Activated naive CD8-positive, alpha-beta T cell (primary cell): Measurements from ENCODE around the gene BRMS1.
"Not testable (repeated sequence)": the region's sequence is repeated elsewhere in the genome, so short reads cannot be mapped to it uniquely, and the experiment has no call there.

Source experiments
- H3K27ac Mint-ChIP-seq: one replicate; pipeline ENCODE4 v1.8.0; 2021; ENCODE audit warnings: mixed read lengths
- H3K27me3 Mint-ChIP-seq: one replicate; pipeline ENCODE4 v1.8.0; 2021; ENCODE audit warnings: mixed read lengths
- H3K36me3 Mint-ChIP-seq: one replicate; pipeline ENCODE4 v1.8.0; 2021; ENCODE audit warnings: mixed read lengths
- H3K4me1 Mint-ChIP-seq: one replicate; pipeline ENCODE4 v1.8.0; 2021; ENCODE audit warnings: low read depth, mixed read lengths
- H3K4me3 Mint-ChIP-seq: one replicate; pipeline ENCODE4 v1.8.0; 2021; ENCODE audit warnings: mild to moderate bottlenecking, mixed read lengths
- H3K9me3 Mint-ChIP-seq: one replicate; pipeline ENCODE4 v1.8.0; 2021; ENCODE audit warnings: low read depth, mixed read lengths

Gene BRMS1

GRCh38 chr11:66344550-66345315 lies at the start of gene BRMS1:
Gene BRMS1, minus strand, starts transcription at chr11:66345104. Its CDS starts 2,870 bp downstream, at chr11:66342234.
- H3K4me1 Mint-ChIP-seq, result peaks cover 43% of the 10 kb centered on the region
- H3K4me3 Mint-ChIP-seq, result peak within 1 kb of the TSS; percentile 91
- peaks cover 5% of the 10 kb centered on the region for H3K36me3 Mint-ChIP-seq
- H3K27me3 Mint-ChIP-seq, result no peaks in the 10 kb centered on the region
- peak within 1 kb of the TSS; percentile 91 for H3K27ac Mint-ChIP-seq
- no peaks in the 10 kb centered on the region for H3K9me3 Mint-ChIP-seq

- Mint-ChIP-seq H3K4me1 (peaks cover 1% of the 10 kb centered on the region), H3K36me3 (no peaks in the 10 kb centered on the region), H3K4me3 (no peak overlapping the region), H3K27ac (no peak overlapping the region), H3K9me3 (no peaks in the 10 kb centered on the region), H3K27me3 (peaks cover 4% of the 10 kb centered on the region)
These were observed 49.0 kb upstream of the BRMS1 start for GRCh38 chr11:66393954-66394353.

GRCh38 chr11:66391322-66391721 lies 46.4 kb upstream of the BRMS1 start:
- Mint-ChIP-seq H3K36me3 (no peaks in the 10 kb centered on the region), H3K27ac (no peak overlapping the region), H3K27me3 (peaks cover 4% of the 10 kb centered on the region), H3K4me1 (peaks cover 5% of the 10 kb centered on the region), H3K9me3 (no peaks in the 10 kb centered on the region), H3K4me3 (no peak overlapping the region)

GRCh38 chr11:66388780-66389386 lies 44.0 kb upstream of the BRMS1 start:
- H3K36me3 Mint-ChIP-seq, result no peaks in the 10 kb centered on the region
- H3K27me3 Mint-ChIP-seq, result peaks cover 2% of the 10 kb centered on the region
- no peak overlapping the region for H3K27ac Mint-ChIP-seq
- H3K4me3 Mint-ChIP-seq, result no peak overlapping the region
- peaks cover 8% of the 10 kb centered on the region for H3K4me1 Mint-ChIP-seq
- H3K9me3 Mint-ChIP-seq, result no peaks in the 10 kb centered on the region

- Mint-ChIP-seq H3K36me3 (no peaks in the 10 kb centered on the region), H3K4me1 (peaks cover 7% of the 10 kb centered on the region), H3K9me3 (no peaks in the 10 kb centered on the region), H3K27me3 (peaks cover 2% of the 10 kb centered on the region), H3K27ac (no peak overlapping the region), H3K4me3 (peak overlapping the region; percentile 49)
These were observed 41.5 kb upstream of the BRMS1 start for GRCh38 chr11:66386171-66387069.

- H3K27ac Mint-ChIP-seq, H3K4me1 Mint-ChIP-seq, H3K36me3 Mint-ChIP-seq, H3K27me3 Mint-ChIP-seq, H3K9me3 Mint-ChIP-seq, H3K4me3 Mint-ChIP-seq: not testable (repeated sequence)
These were observed 39.4 kb upstream of the BRMS1 start for GRCh38 chr11:66384316-66384715.

- H3K27me3 Mint-ChIP-seq, H3K9me3 Mint-ChIP-seq, H3K4me1 Mint-ChIP-seq, H3K27ac Mint-ChIP-seq, H3K36me3 Mint-ChIP-seq, H3K4me3 Mint-ChIP-seq: not testable (repeated sequence)
These were observed 35.4 kb upstream of the BRMS1 start for GRCh38 chr11:66380264-66380663.

- peaks cover 11% of the 10 kb centered on the region for H3K4me1 Mint-ChIP-seq
- H3K27ac Mint-ChIP-seq, H3K27me3 Mint-ChIP-seq, H3K9me3 Mint-ChIP-seq, H3K36me3 Mint-ChIP-seq: not testable (repeated sequence)
- peak overlapping the region; percentile 38 for H3K4me3 Mint-ChIP-seq
These were observed 28.9 kb upstream of the BRMS1 start for GRCh38 chr11:66373690-66374287.

GRCh38 chr11:66373265-66373664 lies 28.4 kb upstream of the BRMS1 start:
- H3K4me3 Mint-ChIP-seq, result peak overlapping the region; percentile 38
- H3K4me1 Mint-ChIP-seq, result peaks cover 11% of the 10 kb centered on the region
- H3K27me3 Mint-ChIP-seq, result peaks cover 2% of the 10 kb centered on the region

GRCh38 chr11:66371627-66372415 lies 26.9 kb upstream of the BRMS1 start, which contains the start of gene SLC29A2:
Gene SLC29A2, minus strand, starts transcription at chr11:66371760. Its CDS starts 169 bp downstream, at chr11:66371591.
- peak within 1 kb of the TSS; percentile 90 for H3K4me3 Mint-ChIP-seq
- H3K27me3 Mint-ChIP-seq, result no peaks in the 10 kb centered on the region
- no peaks in the 10 kb centered on the region for H3K36me3 Mint-ChIP-seq
- peak within 1 kb of the TSS; percentile 84 for H3K27ac Mint-ChIP-seq
- no peaks in the 10 kb centered on the region for H3K9me3 Mint-ChIP-seq
- H3K4me1 Mint-ChIP-seq, result peaks cover 11% of the 10 kb centered on the region

More at GRCh38 chr11:66373265-66373664, 28.4 kb upstream of the BRMS1 start:
- H3K36me3 Mint-ChIP-seq, result no peaks in the 10 kb centered on the region
- H3K27ac Mint-ChIP-seq, result no peak overlapping the region
- H3K9me3 Mint-ChIP-seq, result no peaks in the 10 kb centered on the region

- Mint-ChIP-seq H3K4me1 (peaks cover 11% of the 10 kb centered on the region), H3K27ac (no peak overlapping the region), H3K4me3 (peak overlapping the region; percentile 84), H3K27me3 (no peaks in the 10 kb centered on the region), H3K36me3 (no peaks in the 10 kb centered on the region), H3K9me3 (no peaks in the 10 kb centered on the region)
These were observed 24.4 kb upstream of the BRMS1 start for GRCh38 chr11:66369073-66369894.

GRCh38 chr11:66368484-66368883 lies 23.6 kb upstream of the BRMS1 start:
- no peak overlapping the region for H3K4me3 Mint-ChIP-seq
- peaks cover 11% of the 10 kb centered on the region for H3K4me1 Mint-ChIP-seq
- H3K27me3 Mint-ChIP-seq, result no peaks in the 10 kb centered on the region
- no peaks in the 10 kb centered on the region for H3K9me3 Mint-ChIP-seq
- H3K36me3 Mint-ChIP-seq, result no peaks in the 10 kb centered on the region
- no peak overlapping the region for H3K27ac Mint-ChIP-seq

GRCh38 chr11:66367561-66368312 lies 22.8 kb upstream of the BRMS1 start:
- H3K9me3 Mint-ChIP-seq, result no peaks in the 10 kb centered on the region
- peaks cover 11% of the 10 kb centered on the region for H3K4me1 Mint-ChIP-seq
- H3K36me3 Mint-ChIP-seq, result no peaks in the 10 kb centered on the region
- H3K27ac Mint-ChIP-seq, result no peak overlapping the region
- no peak overlapping the region for H3K4me3 Mint-ChIP-seq
- H3K27me3 Mint-ChIP-seq, result no peaks in the 10 kb centered on the region
